NCI-H748 treated with DMSO at 0.1 percent for 48 hours (cell line): ENCODE data around the gene SIRPB2.

Source experiments
- DNase-seq: peaks from one replicate; lab custom pipeline; 2025; lab: John Stamatoyannopoulos, UW

Gene SIRPB2

DNA sequence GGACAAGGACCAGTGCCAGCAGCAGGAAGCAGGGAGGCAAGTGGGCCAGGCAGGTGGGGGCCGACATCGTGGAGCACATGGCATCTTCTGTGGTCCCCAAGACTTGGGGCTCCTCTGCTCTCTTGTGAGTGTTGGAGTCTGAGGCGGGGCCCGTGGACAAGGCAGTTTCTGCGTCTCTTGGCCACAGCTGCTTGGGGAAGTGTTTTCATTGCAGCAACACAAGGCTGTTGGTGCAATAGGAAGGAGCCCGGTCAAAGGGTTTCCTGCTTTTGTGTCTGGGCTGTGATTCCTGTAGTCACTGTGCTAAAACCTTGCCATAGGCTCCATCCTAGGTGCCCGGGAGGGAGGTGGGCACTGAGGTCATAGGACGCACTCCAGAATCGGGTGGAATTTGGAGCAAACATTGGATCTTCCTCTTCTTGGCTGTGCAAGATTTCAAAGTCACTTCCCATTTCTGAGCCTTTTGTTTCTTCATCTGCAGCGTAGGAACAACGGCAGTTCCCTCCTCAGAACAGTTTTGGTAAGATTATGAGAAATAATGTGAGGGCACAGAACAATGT, at the start of gene SIRPB2:
Gene SIRPB2, minus strand, starts transcription at position 140 of the 560 bp plus-strand sequence. Its CDS starts 61 bp downstream, at position 79.
- no peak for DNase-seq

DNA sequence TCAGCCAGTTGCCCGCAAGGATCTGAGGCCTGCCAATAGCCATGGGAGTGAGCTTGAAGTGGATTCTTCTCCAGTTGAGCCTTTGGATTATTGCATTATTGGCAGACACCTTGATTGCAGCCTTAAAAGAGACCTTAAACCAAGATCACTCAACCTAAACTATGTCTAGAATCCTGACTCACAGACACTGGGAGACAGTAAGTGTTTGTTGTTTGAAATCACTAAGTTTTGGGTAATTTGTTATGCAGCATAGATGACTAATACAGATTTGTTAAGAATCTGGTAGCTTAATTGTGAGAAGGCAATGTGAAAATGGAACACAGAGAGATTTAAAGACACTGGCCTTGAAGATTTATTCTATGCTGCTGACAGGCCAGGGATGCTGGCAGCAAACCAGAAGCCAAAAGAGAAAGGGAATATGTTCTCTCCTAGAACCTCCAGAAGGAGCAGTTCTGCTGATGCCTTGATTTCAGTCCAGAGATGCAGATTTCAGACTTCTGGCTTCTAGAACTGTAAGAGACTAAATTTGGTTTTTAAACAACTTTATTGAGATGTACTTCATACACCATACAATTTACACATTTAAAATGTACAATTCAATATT, 48.7 kb upstream of the SIRPB2 start:
- no peak for DNase-seq

DNA sequence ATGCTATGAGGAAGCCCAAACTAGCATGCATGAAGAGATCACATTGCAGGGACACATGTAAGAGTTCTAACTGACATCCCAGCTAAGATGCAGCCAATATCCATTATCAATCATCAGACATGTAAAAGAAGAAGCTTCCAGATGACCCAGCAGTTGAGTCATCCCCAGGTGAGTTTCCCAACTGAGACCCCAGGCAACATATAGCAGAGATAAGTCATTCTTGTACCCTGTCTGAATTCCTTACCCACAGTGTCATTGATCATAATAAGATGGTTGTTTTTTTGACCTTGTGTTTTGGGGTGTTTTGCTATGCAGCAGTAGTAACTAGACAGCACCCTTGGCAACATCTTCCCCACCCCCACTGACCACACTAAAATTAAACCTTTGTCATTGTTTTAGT, 47.4 kb upstream of the SIRPB2 start:
- DNase-seq: no peak

DNA sequence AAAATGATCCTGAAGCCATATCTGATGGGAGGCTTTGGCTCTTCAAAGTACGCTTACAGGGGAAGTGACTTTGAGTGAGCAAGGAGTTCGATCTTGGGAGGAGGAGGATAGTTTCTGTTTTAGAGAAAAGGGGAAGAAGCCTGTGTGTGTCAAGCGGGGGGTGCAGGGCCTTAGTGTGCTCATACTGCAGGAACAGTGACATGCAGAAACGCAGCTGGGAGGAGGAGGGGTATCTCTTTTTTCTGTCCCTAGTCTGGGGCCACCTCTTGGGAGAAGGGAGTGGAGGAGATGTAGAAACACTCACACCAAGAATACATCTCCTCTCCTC, 46.5 kb upstream of the SIRPB2 start:
- DNase-seq: no peak

DNA sequence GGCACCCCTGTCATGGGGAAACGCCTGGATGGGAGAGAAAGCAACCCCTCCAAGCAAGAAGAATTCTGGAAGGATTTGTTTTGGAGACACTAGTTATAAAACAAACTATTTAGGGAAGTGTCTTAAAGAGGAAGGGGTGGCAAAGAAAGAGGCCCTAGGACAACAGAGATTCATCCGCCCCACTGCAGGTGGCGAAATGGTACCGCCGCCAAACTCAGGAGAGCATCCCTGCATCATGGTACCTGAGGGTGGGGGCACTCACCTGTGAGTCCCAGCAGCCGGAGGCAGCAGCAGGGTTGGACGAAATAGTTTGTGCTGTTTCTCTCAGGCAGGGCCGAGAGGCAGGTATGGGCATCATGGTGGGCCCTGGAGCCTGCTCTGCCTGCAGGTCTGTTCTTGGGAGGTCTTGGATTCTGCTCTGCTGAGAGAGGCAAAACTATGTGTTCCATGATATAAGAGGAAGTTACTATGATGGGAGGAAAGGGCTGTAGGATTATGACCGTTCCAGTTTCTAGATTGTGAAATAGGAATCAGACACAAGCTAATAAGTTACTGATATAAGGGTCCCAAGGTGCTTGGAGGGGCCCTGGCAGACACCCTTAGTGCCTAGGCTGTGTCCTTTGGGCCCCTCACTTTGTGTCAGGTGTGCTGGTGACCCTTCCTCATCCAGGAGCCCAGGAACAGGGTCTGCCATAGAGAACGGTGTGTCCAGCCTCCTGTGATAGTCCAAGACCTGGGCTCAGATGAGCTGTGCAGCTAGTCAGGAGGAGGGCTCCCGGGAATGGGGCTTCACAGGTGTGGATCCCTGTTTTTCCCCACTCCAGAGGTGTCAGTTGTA, 45.9 kb upstream of the SIRPB2 start:
- no peak for DNase-seq

DNA sequence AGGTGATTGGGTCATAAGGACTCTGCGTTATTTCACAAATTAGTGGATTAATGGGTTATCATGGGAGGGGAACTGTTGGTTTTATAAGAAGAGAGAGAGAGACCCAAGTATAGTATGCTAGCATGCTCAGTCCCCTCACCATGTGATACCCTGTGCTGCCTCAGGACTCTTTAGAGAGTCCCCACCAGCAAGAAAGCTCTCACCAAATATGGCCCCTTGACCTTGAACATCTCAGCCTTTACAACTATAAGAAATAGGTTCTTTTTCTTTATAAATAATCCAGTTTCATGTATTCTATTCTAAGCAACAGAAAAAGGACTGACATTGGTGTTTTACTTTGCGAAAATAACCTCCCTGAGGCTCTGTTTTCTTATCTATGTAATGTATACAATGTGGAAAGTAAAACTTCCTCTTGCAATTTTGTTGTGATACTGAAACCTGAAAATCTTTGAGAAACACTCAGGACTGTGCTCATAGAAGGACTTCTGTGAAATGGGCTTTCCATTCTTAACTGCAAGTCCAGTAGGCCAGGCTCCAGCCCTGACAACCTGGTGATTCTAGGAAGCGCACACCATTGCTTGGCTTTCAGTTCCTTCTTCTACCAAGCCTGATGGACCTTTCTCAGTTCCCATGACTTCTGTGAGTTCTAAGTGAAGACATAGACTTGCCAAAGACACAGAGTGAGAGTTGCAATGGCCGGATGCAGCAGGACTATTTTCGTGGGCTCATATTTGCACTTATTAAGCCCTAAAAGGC, 44.4 kb upstream of the SIRPB2 start:
- DNase-seq: no peak

DNA sequence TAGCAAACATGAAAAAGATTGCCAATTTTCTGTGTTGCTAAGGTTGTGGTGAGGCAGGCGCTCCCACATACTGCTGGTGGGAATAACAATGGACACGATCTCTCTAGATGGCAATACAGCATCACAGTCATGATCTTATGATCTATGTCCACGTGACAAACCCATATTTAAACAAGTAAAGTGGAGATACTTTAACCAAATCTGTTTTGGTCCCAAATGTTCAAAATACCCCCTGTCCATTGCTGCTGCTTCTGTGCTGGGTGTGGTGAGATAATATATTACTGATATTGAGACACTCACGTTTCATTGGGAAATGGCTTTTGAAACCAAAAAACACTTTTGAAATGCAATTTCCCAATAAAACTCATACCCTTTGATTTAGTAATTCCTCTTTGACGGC, 43.3 kb upstream of the SIRPB2 start:
- DNase-seq: no peak

DNA sequence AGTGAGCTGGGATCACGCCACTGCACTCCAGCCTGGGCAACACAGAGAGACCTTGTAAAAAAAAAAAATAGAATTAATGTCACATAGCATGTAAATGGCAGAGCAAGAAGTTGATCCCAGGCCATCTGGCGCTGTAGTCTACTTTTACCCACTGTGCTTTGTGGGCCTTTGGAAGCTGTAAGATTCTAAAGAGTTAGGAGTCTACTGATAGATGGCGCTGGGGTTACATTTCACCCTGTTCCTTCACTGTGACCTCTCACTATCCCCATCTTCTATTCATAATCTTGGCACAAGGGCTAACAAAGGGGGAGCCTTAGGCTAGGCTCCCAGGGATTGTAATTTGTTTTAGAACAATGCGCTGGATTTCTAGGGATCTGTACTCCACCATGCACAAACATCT, 41.8 kb upstream of the SIRPB2 start:
- no peak for DNase-seq

DNA sequence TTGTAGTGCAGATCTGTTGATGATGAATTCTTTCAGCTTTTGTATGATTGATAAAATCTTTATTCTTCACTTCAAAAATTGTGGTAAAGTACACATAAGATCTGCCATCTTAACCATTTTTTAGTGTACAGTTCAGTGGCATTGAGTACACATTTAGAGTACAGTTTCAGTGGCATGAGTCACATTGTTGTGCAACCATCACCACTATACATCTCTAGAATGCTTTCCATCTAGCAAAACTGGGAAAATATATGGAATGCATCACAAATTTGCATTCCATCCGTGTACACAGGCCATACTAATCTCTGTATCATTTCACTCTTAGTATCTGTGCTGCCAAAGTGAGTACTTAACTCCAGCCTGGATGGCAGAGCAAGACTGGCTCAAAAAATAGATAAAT, 37.6 kb upstream of the SIRPB2 start:
- DNase-seq: no peak

DNA sequence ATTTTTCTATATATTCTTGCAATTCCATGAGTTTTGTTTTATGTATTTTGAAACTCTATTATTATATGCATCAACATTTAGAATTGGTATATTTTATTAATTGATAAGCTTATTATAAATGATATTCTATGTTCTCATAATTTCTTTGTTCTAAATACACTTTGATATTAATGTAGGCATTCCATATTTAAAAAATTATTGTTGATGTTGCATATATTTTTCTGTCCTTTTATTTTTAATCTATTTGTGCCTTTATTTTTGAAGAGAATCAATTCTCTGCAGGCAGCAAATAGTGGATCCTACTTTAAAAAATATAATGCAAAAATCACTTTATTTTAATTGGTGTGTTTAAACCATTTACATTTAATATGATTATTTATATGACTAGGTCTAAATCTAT, 36.7 kb upstream of the SIRPB2 start:
- no peak for DNase-seq

DNA sequence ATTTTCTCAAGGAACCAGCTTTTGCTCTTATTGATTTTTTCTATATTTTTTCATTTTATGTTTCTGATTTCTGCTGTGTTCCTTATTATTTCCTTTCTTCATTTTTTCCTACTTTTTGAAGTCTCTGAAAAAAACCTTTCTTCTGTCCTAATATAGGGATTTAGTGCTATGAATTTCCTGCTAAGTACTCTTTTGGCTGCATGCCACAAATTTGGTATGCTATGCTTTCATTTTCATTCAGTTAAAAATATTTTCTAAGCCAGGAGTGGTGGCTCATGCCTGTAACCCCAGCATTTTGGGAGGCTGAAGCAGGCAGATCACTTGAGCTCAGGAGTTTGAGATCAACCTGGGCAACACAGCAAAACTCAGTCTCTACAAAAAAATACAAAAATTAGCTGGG, 35.7 kb upstream of the SIRPB2 start:
- DNase-seq: no peak

DNA sequence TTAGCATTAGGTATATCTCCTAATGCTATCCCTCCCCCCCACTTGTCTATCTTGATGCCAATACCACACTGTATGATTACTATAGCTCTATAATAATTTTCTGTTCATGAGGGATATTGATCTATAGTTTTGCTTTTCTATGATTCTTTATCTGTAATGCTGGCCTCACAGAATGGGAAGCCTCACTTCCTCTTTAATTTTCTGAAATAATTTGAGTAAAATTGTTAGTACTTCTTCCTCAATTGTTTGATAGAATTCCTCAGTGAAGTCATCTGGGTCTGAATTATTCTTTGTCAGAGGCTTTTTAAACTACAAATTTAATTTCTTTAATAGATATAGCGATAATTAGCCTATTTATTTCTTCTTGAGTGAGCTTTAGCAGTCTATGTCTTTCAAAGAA, 35.1 kb upstream of the SIRPB2 start:
- no peak for DNase-seq

DNA sequence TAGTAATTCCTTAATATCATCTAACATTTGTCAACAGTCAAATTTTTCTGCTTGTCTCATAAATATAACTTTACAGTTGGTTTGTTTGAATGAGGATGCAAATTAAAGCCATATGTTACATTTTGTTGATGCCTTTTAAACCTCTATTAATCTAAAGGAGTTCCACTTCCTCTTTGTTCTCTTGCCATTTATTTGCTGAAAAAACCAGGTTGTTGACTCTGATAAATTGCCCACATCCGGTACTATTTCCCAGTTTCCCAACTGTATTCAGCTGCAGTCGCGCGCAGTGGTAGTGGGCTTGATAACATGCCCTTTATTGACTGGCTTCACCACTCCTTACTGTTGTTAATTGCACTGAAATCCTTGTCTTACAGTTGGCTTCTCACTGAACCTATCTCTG, 32.8 kb upstream of the SIRPB2 start:
- peak; percentile 99 for DNase-seq

DNA sequence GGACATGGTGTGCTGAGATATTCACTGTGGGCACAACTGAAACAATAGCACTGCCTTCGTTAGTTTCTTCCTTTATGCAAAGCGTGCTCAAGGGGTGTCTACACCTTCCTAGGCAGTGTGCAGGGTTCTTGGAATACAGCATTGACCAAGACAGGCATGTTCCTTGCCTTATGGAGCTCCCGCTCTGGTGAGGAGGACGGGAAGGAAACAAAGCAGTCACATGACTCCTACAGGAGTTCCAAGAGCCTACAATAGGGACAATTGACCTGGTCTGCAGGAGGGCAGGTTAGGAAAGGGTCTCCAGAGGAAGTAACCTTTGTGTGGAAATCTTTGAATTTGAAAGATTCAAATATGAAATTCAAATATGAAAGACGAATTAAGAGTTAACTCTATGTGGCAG, 25.8 kb upstream of the SIRPB2 start:
- DNase-seq: no peak

DNA sequence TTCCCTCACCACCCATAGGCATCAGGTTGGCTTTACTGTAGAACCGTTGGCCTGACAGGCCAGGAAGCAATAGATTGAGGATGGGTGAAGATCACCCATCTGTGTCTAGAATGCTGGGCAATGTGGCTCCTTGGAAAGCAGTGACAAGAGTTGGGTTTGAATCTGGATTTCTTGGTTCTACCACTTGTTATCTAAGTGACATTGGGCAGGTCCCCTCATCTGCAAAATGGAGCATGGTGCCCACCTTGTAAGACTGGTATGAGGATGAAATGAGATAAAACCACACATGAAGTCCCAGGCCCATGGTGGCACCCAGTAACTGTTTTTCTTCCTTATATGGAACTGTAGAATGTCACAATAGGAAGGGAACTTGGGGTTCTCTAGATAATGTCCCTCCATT, 22.6 kb upstream of the SIRPB2 start:
- DNase-seq: no peak

DNA sequence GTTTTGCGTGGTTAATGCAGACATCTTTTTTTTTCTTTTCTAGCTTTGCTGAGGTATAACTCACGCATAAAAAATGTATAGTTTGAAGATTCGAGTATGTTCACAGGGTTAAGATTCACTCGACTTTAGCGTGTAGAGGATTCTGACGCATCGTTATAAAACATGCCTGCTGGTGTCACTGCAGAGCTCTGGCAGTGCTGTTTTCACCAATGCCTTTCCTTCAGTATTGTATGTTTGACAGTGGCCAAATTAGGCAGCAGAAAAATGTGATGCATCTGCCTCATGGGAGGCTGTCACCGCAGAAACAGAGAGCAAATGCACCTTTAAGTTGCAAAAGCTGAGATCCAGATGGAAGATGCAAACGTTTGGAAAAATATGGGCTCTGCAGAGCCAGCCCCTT, 18.0 kb upstream of the SIRPB2 start:
- DNase-seq: peak; percentile 8

DNA sequence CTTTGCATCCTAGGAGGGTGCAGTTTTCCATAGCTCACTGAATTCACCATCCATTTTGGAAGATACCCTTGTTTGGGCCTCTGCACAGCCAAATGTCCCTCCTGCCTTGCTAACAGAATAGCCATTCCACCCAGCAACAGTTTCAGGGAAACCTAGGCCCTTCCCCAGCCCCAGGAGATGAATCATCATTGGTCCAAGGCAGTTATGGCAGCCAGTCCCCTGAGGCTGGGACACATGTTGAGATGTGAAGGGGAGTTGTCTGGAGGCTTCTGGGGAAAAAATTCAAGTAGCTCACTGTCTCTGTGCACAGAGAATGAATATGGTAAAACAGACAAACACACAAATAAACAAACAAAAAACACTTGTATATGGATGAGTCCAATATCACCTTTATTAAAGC, 17.4 kb upstream of the SIRPB2 start:
- DNase-seq: no peak

DNA sequence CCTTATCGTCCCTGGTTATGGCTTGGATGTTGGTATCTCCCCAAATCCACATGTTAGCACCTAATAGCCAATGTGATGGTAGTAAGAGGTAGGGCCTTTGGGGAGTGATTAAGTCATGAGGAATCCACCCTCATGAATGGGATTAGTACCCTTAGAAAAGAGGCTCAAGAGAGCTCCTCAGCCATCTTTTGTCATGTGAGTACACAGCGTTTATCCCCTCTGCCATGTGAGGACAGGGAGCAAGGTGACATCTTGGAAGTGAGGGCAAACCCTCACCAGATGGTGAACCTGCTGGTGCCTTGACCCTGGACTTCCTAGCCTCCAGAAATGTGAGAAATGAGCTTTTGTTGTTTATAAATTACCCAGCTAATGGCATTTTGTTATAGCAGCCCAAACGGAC, 16.1 kb upstream of the SIRPB2 start:
- DNase-seq: no peak

DNA sequence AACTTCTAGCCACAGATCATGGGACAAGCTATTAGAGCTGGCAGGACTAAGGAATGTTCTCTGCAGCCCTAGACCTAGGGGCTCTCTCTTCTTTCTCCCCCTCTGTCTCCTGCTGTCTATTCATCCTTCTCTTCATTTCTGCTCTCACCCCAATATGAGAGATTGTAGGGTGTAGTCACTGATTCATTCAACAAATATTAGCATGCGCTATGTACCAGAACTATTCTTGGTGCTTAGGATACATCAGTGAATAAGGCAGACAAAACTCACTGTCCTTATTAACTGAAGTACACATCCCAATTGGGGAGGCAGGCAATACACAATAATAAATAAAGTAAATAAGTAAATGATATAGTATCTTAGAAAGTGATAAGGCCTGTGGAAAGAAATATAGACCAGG, 14.7 kb upstream of the SIRPB2 start:
- DNase-seq: no peak

DNA sequence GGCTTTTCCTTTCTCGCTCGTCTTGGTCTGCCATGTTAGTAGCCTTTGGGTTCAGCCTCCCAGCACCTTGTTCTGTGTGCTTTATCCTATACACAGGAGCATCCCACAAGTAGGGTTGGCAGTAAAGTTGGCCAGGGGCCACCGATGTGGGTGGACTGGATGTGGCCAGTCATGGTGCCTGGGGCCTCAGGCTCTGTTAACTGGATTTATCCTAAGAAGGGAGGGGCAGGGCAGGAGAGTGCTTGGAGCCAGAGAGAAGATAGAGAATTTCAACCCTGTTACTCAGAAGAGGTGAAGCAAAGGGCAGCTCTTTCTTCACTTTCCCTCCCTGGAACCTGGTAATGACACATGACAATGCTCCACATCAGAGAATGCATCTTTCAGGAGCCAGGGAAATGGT, 14.1 kb upstream of the SIRPB2 start:
- no peak for DNase-seq

DNA sequence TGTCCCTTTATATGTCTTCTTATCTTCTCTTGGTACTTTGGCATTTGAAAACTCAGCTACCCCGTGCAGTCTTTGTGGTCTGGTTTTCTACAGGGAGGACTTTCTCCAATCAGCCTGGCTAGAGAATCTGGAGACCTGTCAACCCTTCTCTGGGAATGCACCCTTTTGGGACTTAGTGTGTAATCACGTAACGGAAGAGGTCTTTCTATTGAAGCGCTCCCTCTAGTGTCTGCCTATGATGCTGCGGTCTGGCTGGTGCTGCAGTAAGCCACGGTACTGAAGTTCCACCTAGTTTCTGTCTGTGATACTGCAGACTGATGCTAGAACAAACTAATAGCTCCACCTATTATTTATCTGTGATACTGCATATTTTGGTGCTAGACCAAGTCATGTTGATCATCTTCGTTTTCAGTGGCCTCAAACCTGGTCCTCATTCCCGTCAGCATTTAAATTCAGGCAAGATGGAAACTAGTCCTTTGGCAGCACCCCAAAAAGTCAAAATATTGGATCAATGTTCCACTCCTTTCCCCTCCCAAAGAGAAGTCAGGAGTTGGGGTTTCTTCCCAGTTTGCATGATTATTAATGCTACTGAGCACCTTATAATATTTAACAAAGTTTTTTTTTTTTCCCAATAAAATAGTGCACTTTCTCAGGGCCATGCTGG, 12.5 kb upstream of the SIRPB2 start:
- peak; percentile 94 for DNase-seq

DNA sequence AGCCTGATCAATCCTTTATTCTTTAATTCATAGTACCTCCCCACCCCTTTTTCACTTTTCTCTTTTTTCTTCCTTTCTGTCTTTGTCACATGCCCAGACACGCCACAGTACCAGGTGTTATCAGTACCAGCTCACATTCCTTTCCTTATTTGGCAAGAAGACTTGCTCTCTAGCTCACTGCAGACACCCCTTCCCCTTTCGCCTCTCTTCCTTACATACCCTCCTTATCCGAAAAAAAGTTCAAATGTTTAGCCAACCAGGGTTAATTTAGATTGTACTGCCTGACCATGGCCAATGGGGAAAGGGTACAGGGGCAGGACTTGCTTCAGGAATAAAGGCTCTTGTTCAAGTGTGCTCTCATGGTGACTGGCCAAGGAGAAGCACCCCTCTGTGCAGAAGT, 9.3 kb upstream of the SIRPB2 start:
- no peak for DNase-seq
